ENCODE data around the gene ADCK1.
A peak's percentile ranks its signal among the peaks of the same experiment; 100 is the strongest.
"Not testable (repeated sequence)": the region's sequence is repeated elsewhere in the genome, so short reads cannot be mapped to it uniquely, and the experiment has no call there.

Gene ADCK1, protein sequence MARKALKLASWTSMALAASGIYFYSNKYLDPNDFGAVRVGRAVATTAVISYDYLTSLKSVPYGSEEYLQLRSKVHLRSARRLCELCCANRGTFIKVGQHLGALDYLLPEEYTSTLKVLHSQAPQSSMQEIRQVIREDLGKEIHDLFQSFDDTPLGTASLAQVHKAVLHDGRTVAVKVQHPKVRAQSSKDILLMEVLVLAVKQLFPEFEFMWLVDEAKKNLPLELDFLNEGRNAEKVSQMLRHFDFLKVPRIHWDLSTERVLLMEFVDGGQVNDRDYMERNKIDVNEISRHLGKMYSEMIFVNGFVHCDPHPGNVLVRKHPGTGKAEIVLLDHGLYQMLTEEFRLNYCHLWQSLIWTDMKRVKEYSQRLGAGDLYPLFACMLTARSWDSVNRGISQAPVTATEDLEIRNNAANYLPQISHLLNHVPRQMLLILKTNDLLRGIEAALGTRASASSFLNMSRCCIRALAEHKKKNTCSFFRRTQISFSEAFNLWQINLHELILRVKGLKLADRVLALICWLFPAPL

DNA sequence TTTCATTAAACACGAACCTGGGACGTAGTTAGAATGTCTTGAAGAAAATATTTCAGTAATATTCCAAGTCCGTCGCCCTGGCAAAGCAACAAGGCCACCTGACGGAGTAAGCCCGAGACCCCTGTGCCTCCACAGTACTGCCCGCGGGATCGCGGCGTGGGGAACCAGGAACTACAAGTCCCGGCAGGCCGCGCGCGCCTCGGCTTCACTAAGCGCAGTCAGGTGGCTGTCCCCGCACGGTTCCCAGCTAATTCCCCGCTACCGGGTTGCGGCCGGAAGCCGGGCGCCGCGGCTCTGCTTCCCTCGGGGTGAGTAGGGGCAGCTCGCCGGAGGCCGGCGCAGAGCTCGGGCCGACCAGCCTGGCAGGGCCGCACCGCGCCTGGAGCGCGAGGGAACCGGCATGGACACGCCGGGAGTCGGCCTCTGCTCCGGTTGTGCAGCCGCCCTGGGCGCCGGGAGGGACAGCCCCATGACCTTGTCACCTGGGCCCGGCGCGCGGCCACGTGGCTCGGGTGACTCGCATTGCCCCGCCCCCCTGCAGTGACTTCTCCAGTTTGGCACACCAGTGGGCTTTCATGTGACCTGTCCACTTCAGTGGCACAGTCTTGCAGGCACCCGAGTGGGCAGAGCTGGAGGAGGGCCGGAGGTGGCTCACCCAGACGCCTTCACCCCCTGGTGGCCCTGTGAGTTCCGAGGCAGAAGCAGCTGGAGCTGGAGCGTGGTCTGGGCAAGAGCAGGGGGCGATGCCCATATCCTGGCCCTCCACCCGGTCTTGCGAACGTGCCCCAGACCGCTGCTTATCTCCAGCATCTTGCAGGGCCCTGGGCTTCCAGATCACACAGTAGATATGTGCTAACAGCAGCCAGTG, at the start of gene ADCK1:
Gene ADCK1, plus strand, starts transcription at position 247 of the 868 bp plus-strand sequence. CDS start 18,870 bp downstream, outside the sequence.
- peak; percentile 88 for DNase-seq

DNA sequence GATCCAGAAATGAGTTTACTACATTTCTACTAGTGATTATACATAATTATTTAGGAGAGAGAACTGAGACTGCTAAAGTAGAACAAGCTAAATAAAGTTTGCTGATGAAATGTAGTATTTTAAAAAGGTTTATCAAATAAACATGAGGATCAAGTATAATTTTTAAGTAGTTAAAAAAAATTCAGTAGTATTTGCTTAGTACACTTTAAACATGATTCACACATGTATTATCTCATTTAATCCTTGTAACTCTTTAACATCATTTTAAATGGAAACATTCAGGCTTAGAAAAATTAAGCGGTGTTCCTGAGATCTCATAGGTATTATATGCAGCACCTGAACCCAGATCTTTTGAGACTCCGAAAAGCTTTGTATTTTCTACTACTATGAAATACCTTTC, 47.6 kb upstream of the ADCK1 start:
- DNase-seq, result no peak

DNA sequence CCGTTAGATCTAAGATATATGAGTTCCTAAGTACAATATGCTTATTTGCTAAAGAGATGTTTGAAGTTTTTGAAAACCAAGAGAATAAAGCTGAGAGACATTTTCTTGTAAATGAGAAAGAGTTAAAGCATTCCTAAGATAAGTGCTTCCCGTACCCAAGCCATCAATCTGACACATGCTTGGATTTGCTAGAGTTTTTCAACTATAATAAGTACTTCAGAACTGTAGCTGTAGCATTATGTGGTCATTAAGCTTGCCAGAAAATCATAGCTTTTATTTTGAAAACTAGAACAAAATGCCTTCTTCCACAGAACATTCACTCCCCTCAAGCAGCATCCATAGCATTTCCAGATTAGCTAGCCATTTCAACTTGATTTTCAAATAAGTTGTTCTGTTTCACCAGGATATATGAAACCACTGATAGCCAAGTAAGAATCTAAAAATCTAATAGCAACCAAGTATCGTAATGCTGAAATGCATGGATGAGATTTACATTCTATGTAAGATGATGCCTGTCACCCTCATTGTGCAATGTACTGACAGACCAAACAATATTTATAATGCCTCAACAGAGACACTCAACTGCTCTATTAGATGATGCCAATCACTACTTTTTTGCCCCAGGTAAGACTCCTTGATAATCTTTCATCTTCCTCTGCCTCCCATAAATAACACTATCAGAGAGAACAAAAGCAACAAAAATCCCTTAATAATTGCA, 47.0 kb upstream of the ADCK1 start:
- DNase-seq, result no peak

DNA sequence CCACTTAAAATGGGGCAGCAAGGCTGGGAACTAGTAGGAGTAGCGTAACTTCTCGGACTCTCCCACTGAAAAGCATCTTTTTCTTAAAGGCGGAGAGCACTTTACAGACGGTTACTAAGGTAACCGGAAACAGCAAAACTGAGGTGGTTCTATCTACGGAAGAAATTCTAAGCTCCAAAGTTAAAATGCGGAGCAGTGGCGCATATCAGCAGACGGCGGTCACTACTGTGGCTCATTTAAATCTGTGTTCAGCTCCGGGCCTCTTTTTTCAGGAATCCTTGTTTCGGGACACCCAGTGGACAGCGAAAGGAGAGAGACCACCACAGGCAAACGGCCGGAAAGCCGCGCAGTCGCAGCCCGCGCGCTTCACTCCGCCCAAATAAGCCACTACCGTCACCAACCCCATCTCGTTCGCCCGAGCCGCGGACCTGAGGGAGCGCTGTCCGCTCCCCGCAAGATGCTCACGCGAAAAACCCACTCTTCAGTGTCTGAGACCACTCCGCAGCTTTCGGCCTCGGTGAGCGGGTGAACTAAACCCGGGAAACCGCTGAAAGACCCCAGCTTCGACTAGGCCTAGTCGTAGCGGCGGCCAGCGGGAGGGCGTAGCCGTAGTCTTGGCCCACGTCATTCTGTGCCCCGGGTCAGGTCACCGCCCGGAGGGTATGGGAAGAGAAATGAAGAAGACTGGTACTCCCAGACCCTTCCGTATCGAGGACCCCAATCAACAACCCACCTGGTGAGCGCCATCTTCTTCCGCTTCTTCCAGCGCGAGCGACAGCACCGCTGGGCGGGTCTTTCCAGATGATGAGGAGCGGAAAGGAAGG, 39.3 kb upstream of the ADCK1 start, which contains the start of gene SNW1:
Gene SNW1, minus strand, starts transcription at position 776 of the 824 bp plus-strand sequence. Its CDS starts 29 bp downstream, at position 747.
- peak; percentile 94 for DNase-seq

DNA sequence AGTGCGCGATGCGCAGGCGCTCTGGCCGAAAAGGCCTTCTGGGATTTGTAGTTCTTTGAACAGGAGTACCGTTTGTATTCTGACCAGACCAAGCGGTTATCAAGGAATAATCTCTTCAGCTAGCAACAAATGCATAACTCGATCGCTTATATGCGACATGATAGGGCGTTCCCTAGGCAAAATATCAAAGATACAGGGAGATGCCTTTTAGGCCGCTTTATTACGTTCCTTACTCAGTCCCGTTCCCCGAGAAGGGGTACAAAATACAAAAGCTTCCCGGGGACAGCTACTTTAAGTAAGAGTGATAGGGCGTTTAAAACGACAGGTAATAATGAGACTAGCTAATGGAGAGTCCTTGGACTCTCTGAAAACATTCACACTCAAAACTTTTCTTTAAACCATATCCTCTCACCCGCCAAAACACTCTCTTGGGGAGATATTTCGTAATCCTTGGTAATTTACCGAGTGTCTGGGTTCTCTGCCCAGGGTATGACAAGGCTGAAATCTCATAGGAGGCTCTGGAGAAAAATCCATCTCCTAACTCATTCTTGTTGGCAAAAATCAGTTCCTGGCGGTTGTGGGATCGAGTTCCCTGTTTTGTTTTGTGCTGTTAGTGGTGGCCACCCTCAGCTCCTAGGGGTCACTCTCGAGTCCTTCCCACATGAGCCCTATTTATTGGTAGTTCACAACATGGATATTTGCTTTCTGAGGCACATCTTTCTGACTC, 38.5 kb upstream of the ADCK1 start:
- DNase-seq, result peak; percentile 10

DNA sequence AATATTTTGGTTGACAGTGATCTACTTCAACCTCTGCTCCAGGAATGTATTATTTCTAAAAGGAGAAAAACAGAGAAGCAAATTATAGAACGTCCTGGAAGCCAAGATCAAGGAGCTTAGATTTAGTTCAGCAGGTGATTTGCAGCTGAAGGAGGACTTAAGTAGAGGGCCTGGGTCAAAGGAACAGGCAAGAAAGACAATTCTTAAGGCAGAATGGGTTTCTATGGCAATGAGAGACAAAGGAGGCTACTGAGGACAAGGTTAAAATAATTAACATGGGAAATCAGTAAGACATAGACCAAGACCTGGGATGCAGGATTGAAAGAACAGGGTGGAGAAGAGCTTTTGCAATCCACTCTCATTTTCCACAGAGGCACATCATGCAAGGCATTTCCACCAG, 36.6 kb upstream of the ADCK1 start:
- DNase-seq, result no peak

DNA sequence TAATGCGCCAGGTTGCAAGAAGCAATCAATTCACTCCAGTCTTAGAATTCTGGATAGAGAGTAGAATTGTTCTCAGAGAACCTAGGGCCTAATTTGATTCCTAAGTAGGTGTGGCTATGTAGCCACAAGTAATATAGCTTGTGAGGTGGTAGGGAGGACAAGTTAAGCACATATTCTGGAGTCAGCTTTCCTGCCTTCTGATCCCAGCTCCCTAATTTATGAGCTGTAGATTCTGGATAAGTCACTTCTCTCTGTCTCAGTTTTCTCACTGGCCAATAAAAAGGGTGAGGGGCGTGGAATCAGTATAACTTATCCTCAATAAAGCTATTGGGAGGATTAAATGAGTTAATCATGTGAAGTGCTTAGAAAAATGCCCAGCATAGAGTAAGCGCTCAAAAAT, 35.9 kb upstream of the ADCK1 start:
- DNase-seq, result no peak

DNA sequence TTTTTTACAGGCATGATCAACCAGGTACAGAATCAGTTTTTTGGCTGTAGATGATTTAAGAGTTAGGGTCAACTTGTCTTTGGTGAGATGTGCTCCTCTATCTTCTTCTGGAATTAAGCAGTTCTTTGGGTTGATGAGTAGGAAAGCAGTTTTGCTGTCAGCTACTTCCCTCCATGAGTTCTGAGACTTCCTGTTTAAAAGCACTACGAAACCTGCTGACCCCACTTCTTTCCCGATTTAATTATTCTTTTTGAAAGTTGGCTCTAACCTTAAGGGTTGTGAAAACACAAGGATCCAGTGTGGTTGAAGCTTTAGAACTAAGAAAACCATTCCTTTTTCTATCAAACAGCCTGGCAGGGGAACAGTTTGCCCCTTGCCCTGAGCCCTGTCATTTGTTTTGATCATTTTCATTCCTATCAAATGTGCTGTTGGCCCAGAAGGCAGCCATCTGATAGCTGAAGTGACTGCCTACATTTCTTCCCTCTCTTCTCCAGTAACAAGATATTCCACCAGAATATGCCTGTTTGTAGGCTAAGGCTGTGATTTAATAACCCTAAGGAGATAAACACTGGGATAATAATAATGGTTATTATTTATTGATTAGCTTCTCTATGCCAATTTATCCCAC, 31.4 kb upstream of the ADCK1 start:
- DNase-seq, result not testable (repeated sequence)

DNA sequence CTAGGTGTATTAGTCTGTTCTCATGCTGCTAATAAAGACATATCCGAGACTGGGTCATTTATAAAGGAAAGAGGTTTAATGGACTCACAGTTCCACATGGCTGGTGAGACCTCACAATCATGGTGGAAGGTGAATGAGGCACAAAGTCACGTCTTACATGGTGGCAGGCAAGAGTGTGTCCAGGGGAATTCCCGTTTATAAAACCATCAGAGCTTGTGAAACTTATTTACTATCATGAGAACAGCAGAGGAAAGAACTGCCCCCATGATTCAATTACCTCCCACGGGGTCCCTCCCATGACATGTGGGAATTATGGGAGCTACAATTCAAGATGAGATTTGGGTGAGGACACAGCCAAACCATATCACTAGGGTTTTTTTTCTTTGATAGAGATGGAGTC, 25.9 kb upstream of the ADCK1 start:
- DNase-seq, result not testable (repeated sequence)

DNA sequence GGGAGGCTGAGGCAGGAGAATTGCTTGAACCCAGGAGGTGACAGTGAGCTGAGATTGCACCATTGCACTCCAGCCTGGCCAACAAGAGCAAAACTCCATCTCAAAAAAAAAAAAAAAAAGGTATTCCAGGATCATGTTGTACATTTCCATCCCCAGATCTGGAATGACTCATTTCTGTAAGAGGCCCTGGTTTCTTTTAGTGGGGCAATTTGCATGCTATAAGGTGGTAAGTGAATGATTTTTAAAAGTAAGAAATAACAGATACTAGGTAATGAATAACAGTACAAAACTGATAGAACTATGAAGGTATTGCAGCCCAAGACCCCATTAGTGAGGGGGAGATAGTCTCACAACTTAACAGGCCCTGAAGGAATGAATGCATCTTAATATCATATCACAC, 17.7 kb upstream of the ADCK1 start:
- DNase-seq, result no peak

DNA sequence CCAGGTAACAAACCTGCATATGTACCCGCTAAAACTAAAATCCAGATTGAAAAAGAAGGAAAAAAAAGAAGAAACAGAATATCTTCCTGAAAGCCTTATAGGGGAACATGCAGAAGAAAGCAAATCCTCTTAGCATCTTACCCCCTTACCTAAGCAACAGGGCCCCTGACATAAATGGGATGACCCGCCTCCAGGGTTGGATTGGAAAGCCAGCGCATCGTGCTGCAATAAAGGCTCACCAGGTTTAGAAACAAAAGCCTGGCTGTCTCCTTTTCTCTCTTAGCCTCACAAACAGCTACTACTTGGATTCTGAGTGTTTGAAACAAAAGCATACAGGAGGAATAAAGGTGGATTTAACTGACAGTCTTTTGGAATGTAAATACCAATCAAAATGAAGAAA, 13.8 kb upstream of the ADCK1 start:
- no peak for DNase-seq

DNA sequence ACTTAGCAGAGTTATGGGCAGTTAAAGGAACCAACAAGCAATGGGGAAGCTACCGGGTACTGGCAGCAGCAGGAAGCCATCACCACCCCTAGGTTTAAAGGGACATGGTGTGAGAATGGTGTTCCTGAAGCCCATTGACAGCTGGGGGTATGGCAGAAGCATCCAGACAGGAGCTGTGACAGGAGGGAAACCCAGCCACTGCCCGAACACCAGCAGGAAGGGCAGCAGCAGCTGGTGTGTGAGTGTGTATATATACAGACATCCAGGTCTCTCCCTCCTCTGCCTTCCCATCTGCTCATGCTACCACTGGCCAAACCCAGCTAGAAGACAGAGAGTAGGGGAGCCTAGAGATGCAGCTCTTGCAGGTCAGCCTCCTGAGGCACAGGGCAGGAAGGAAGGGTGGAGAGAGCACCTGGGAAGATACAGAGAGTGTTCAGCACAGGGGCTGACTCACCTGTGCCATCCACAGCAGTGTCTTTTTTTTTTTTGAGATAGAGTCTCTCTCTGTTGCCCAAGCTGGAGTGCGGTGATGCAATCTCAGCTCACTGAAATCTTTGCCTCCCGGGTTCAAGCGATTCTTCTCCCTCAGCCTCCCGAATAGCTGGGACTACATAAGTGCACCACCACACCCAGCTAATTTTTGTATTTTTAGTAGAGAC, 9.2 kb upstream of the ADCK1 start:
- no peak for DNase-seq

DNA sequence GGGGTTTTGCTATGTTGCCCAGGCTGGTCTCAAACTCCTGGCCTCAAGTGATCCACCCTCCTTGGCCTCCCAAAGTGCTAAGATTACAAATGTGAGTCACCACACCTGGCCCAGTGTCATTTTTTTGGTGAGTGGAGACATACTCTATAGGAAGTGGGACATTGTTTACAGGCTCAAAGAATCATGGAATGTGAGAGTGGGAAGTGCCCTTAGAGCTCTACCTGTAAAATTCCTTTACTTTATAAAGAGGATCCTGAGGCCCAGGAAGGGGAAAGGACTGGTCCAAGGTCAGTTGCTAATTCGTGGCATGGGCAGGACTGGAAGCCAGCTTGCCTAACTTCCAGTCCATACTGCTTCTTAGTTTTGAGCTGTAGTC, 8.7 kb upstream of the ADCK1 start:
- no peak for DNase-seq

DNA sequence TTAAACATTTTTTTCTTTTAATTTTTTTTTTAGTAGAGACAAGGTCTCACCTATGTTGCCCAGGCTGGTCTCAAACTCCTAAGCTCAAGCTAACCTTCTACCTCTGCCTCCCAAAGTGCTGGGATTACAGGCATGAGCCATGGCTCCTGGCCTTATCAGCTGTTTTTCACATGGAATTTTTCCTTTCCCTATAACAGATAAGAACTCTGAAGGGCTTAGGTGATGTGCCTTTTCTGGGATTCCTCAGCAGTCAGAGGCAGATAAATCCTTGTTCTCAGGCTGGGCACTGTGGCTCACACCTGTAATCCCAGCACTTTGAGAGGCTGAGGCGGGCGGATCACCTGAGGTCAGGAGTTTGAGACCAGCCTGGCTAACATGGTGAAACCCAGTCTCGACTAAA, 6.7 kb upstream of the ADCK1 start:
- DNase-seq, result not testable (repeated sequence)

DNA sequence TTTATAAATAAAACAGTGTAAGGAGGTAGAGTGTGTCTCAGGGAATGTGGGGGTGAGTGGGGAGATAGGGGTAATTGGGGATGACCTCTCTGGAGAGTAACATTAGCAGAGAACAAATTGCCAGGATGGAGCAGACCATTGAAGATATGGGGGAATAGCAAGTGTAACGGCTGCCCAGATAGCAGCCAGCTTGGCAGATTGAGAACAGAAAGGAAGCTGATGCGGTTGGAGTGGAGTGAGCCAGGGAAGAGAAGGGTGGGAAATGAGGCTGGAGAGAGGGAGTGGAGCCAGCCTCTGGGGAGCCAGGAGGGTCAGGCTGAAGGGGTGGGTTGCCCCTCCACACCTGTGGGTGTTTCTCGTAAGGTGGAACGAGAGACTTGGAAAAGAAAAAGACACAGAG, 5.6 kb upstream of the ADCK1 start:
- DNase-seq, result no peak

DNA sequence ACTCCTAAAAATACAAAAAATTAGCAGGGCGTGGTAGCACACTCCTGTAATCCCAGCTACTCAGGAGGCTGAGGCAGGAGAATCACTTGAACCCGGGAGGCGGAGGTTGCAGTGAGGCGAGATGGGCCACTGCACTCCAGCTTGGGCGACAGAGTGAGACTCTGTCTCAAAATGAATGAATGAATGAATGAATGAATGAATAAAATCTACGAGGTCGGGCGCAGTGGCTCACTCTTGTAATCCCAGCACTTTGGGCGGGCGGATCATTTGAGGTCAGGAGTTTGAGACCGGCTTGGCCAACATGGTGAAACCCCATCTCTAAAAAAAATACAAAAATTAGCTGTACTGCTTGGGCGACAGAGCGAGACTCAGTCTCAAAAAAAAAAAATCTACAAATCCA, 453 bp upstream of the ADCK1 start:
- not testable (repeated sequence) for DNase-seq

DNA sequence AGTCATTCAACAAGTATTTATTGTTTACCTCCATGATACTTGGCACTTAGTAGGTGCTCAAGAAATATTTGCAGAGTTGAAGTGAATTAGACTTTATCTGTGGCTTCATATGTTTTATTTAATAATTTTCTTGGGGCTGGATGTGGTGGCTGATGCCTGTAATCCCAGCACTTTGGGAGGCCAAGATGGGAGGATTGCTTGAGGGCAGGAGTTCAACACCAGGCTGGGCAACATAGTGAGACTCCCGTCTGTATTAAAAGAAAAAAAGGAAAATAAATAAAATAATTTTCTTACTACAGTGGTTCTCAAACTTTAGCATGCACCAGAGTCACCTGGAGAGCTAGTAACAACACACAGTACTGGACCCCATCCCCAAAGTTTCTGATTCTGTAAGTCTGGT, 905 bp downstream of the ADCK1 start:
- no peak for DNase-seq

DNA sequence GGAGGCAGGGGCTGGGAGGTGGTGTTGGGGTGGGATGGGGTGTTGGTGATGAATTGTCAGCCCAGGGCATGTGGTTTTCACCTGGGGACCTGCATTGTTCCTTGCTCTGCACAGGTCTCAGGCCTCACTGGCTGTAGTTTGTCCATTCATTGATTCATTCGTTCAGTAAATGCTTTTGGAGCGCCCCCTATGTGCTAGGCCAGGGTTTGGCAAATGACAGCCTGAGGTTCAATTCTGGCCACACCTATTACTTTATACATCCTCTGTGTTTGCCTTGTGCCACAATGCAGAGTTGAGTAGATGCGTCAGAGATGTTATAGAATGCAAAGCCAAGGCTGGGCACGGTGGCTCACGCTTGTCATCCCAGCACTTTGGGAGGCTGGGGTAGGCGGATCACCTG, 4.7 kb downstream of the ADCK1 start:
- no peak for DNase-seq

DNA sequence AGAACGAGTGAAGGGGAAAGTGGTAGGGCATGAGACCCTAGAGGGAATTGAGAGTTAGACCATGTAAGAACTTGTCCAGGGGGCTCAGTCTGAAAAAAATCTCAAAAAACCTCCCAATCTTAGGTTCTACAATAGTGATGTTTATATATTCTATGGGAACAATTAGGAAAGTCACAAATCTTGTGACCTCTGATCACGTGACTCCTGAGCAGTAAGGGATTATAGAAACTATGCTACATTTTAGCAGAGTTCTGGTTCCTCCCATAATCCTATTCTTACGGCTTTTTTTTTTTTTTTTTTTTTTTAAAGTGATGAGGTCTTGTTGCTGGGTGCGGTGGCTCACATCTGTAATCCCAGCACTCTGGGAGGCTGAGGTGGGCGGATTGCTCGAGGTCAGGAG, 5.8 kb downstream of the ADCK1 start:
- DNase-seq, result no peak

DNA sequence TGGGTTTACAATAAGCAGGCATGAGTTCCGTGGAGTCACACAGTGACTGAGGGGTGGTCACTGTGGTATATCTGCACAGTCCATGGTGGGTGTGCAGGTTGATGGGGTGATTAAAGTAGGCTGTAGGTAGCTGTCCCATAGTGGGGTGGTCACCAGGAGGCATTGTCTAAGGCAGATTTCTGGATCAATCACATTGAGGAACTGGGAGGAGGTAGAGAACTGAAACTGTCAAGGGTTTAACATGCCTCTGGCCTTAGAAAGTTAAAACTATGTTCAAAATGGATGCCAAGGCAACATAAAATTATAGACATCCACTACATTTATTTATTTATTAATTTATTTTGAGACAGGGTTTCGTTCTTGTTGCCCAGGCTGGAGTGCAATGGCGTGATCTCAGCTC, 8.3 kb downstream of the ADCK1 start:
- DNase-seq, result no peak

Data from COR-L47 (cell line).